AG20443 (cell line): ENCODE measurements around the gene BCAS1.

ENCODE experiments used
- DNase-seq: peaks from one replicate; pipeline ENCODE4 v3.0.0; 2012; ENCODE audit warnings: low spot score, mixed read lengths

Gene BCAS1

DNA sequence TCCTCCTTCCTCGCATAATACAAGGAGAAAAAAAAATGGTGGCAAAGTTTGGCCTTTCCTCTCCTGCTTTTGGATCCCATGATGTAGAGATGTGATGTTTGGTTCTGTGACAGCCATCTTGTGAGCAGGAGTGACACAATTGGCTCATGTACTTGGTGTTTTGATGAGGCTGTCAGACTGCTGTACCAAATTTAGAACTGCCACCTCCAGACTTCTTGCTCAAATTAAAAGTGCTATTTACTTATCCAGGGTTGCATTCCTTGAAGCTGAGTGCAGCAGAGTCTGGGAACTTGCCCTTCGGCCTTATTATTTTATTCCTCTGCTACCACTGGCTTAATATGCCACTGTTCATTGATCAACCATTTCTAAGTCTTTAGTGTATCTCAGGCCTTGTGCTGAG, 21.9 kb downstream of the BCAS1 start:
- DNase-seq: peak; percentile 48

DNA sequence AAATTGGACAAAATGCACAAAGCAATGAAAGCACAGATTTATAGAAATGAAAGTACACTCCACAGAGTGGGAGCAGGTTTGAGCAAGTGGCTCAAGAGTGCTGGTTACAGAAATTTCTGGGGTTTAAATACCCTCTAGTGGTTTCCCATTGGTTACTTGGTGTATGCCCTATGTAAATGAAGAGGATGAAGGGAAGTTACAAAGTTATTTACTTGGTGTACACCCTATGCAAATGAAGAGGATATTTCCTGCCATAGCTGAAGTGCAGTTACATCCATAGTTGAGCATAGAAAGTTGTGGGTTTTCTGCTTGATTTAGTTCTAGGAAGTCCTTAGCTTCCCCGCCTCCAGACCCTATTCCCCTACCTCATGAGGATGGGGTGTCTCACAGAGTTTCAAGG, 22.7 kb downstream of the BCAS1 start:
- no peak for DNase-seq

DNA sequence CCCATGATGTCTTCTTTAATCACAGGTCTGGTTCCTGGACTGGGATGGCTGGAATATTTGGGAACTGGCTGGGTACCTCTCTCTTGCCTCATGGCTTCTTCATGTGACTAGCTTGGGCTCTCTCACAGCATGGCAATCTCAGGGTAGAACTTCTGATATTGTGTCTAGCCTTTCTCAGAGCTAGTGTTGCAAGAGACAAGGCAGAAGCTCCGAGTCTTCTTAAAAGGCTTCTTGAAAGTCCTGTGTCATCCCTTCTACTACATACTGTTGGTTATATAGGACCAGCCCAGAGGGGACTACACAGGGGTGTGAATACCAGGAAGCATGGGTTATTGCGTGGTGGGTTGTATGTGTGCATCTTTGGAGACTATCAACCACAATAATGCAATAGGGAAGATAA, 23.3 kb downstream of the BCAS1 start:
- DNase-seq: no peak

DNA sequence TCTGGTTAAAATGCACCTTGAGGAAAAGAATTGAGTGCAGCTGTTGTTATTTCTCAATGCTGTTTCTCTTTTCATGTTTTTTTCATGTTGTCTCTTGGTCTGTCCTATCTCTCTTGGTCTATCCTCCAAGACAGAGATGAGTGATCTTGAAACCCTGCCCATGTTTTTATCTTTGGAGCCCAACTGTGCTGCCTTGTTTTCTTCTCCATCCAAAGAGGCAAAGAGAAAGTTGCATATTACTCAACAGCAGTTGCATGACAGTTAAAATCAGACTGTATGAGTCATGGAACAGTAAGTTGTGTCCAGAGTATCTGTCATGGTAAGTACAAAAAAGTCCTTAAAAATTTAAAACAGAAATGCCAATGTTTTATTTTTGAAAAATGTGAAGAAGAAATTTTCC, 26.2 kb downstream of the BCAS1 start:
- DNase-seq: peak; percentile 73

DNA sequence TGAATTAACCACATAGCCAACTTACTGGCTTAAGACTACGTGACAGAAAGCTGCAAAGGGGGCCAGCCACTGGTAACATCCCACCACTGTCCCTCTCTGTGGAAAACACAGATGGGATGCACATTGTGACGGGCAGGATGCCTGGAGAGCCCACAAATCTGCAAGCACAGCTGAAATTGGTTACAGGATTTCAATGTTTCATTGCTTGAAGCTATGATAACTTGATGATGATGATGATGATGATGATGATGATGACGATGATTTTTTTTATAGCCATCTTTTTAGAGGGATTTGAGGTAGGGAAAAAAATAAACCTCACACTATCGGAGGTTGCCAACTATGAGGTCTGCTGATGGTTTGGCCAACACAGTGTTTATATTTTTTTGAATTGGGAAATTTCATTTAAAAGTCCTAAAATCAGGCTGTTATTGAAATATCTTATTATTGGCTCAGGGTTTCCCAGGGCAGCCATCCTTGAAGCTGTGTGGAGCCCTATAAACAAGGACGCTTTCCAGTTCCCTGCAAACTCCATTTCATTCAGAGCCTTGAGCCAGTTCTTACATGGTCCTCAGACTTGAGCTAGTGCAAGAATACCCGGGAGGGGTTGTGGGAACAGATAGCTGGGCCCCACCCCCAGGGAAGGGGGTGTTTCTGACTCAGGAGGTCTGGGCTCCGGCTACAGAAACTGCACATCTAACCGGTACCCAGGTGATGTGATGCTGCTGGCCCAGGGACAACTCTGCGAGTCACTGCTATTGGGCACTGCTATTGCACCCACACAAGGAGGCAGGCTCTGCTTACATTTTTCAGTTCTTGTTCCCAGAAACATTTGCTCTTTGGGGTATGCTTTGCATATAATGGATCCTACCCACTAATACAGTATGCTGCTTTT, 27.1 kb downstream of the BCAS1 start:
- DNase-seq: no peak

DNA sequence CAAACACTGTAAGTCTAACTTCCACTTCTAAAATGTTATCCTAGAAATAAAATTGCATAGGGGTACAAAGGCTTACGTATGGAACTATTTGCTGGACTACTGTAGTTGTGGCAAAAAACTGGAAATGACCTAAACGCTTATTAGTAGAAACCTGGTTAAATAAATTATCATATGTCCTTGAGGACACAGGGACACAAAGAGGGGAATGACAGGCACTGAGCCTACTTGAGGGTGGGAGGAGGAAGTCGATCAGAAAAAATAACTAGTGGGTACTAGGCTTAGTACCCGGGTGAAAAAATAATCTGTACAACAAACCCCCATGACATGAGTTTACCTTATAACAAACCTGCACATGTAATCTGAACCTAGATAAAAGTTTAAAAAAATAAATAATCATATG, 28.4 kb downstream of the BCAS1 start:
- DNase-seq: no peak

DNA sequence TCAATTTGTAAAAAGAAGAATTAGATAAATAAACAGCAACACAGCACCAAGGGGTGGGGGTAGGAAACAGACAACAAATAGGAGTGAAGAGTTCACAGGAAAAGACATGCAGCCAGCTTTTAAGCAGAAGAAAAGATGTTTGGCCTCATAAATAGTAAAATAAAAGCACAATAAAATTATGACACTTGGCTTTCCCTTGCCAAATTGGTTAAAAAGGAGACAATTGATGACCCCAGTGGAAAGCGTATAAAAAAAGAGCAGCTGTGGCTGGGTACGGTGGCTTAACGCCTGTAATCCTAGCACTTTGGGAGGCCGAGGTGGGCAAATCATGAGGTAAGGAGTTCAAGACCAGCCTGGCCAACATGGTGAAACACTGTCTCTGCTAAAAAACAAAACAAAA, 29.1 kb downstream of the BCAS1 start:
- DNase-seq: no peak

DNA sequence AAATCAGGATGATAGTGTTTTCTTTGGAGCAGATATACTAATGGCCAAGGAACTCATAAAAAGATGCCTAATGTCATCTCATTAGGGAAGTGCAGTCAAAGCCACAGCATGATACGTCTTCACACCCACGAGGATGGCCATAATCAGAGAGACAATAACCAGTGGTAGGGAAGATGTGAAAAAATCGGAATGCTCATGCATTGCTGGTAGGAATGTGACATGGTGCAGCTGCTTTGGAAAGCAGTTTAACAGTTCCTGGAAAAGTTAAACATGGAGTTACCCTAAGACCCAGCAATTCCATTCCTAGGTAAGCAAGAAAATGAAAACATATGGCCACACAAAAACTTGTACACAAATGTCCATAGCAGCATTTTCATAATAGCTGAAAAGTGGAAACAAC, 29.9 kb downstream of the BCAS1 start:
- DNase-seq: no peak

DNA sequence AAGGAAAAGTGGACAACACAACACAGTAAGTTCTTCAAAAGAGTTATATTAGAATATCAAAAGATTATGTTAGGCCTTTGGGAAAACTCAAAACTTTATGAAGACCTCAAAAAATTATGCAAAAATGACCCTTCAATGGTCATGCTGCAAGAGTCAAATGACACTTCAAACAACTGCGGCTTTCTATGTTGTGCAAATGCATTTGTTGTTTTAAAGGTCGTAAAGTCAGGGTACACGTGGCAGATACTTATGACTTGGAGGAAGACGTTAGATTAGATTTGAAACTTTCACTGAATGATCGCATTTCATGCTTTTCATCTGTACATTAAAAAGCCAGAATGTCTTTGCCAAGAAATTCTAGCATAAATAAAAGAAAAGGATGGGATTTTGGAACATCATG, 31.4 kb downstream of the BCAS1 start:
- no peak for DNase-seq

DNA sequence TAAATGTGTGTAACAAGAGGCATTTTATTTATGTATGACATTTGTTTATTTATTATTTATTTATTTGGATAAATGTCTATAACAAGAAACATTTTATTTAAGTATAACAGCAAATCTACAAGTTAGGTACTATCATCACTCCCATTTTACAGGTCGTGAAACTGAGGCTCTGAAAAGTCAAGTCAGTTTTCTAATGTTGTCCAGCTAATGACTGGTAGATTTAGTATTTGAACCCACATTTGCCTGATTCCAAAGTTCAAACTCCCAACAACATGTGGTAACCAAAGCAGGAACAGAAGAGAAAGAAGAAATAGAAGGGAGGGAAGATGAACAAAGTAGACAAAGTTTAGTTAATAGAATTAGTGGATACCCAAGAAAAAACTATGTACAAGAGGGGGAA, 32.9 kb downstream of the BCAS1 start:
- DNase-seq: no peak

DNA sequence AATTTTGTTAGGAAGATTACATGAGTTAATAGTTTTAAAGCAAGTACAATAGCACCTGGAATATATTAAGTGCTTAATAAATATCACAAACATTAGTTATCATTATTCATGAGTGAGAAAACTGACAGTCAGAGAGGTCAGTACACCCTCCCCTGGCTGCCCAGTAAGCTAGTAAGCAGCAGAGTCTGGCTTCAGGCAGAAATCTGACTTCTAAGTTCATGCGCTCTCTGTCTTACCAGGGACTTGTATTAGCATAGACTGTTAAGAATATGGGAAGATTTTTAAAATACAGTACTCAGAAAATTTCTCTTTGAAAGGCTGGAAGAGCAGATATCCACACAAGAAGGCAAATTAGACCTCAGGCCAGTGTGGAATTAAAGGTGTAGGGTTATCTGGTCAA, 40.8 kb downstream of the BCAS1 start:
- no peak for DNase-seq

DNA sequence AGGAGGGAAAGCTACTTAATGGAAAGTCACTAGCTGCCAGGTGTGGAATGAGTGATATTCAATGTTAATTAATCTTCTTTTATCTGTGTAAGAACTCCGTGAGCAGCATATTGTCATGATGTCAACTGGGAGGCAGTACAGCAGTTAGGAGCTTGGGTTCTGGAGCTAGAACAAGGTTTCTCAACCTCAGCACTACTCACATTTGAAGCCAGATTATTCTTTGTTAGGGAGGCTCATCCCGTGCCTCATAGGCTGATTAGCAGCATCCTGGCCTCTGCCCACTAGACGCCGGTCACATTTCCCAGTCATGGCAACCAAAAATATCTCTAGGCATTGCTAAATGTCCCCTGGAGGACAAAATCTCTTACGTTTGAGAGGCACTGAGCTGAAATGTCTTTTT, 41.2 kb downstream of the BCAS1 start:
- peak; percentile 53 for DNase-seq

DNA sequence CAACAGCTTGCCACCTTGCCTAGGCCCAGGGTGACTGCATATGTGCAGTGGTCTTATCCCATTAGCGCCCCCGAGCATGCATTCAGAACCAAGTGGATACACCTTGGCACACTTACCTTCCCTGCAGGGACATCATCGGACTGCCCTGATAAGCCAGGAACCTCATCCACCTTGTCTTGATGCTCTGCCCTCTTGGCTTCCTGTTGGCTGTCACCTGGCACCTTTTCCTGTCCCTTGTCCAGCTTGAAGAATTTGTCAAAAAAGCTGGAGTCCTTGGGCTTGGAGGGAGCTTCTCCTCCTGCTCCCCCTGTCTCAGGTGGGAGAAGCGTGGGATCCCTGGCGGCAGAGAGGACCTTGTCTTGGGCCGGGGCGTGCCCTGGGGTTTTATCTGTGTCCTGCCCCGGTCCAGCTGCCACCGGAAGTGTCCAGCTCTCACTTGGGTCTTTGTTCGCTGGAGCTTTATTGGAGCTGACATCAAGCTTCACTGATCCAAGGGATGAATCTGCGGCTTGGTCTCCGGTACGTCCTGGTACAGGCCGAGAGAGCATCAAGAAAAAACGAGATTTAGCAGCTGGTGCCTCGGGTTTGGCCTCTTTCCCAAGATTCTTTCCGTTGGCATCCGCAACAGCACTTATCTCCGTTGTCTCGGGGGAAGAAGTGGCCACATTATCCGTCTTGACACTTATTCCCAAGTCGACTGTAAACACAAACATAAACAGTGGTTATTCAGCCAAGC, 42.0 kb downstream of the BCAS1 start:
- DNase-seq: no peak

DNA sequence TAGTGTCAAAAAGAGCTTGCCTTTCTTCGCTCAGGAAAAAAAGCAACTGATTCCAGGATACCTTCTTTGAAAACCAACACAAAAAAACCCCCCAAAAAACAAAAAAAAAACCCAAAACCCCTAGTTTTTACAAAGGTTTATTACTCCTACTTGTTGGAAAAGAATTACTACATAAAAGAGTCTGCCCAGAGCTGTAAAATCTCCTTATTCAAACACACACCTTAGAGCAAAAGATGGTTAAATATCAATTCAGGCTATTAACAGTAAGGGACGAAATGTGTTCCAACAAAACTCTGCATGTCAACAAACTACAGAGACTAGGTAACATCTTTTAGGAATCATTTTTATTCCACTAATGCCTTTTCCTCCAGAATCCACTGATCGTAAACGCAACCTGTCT, 42.7 kb downstream of the BCAS1 start:
- no peak for DNase-seq

DNA sequence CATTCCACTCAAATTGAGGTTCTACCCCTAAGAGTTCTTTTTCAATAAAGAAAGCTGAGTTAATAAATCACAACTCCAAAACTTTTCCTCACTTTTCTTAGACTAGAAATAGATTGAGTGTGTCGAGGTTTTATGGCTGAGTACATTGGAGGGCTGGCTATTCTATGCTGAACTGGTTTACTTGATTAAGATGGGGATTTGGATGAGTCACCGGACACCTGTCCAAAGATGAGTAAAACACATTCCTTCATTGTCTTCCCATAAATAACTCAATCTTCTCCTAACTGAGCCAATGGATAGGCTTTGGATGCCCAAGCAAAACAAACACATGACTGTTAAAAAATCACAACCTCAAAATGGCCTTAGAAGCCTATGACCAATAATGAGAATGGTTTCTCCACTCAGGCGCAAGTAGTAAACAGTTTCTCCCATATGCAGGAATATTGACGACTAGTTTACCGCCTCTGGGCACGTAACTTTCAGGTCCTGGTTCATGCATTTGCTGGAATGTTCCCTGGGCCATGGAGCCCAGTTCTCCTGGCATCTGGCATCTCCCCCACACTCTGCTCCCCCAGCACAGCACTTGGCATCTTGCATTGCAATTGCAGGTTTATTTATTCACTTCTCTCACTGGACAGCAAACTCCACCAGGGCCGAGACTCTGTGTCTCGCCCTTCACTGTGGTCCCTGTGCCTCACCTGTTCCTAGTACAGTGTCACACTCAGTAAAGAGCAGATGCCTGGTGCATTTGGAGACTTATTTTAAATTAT, 43.9 kb downstream of the BCAS1 start:
- DNase-seq: no peak

DNA sequence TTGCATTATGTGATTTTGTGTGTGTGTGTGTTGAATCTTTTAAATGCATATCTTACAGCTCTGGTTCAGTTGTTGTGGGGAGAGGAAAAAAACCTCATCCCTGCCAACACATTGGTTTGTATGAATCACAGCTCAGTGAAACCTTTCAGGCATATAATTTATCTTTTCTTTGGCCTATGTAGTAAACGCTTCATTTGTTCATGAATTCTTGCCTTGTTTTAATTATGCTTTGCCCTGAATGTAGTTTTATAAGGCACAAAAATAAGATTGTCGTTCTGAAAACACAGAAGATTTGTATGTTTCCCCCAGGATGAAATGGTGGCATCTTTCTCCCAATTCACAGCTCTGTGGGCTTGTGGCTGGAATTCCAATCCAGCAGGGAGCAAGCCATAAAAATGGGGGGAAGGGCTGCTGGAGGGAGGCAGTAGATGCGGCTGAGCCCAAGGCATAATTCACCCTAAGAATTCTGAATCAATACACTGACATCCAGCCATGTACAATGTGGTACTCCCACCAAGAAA, 45.1 kb downstream of the BCAS1 start:
- DNase-seq: peak; percentile 82

DNA sequence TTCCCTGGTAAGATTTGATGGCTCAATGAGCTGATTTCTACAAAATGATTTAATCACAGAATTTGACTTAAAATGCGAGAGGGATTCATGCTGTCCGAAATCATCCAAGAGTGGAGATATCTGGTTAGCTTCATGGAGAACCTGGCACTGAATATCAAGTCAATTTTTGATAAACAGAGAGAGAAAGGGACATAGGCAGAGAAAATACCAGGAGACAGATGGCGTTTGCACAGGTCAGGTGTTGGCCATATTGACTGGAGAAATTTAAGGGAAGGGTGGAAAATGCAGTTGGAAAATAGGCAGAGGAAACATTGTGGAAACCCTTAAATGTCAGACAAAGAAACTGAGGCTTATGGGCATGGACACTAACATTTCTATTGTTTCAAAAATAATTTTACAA, 47.0 kb downstream of the BCAS1 start:
- DNase-seq: no peak

DNA sequence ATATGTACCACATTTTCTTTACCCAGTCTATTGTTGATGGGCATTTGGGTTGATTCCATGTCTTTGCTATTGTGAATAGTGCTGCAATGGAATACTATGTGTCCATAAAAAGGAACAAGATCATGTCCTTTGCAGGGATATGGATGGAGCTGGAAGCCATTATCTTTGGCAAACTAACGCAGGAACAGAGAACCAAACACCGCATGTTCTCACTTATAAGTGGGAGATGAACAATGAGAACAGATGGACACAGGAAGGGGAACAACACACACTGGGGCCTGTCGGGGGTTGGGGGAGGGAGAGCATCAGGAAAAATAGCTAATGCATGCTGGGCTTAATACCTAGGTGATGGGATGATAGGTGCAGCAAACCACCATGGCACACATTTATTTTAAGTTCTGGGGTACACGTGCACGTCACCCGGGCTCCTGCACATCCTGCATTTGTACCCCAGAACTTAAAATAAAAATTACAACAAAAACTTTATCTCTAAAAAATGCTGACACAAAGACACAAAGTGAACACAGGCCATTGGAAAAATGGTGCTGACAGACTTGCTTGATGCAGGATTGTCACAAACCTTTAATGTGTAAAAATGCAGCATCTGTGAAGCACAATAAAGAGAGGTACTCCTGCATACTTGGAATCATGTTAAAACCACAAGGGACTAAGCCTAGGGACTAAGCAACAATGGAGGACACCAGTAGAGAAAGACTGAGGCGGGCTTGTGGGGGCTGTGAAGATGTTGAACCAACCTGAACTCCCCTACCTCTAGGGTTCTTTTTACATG, 48.8 kb downstream of the BCAS1 start:
- DNase-seq: no peak

DNA sequence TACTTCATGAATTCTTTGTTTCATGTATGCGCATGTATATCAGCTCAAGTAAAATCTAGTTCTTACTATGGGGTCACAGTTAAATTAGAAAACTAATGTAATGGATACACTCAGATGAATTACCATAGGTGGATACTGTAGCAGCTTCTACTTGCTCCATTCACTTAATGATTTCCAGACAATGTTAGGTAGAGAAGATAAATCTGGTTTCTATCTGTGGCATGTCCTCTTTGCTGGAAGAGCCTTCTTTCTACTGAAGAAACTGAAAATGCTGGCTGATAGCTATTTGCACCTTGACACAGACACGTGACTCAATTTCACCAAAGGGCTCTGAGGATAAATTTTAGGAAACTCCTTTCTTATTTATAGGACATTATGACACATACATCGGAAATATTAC, 49.5 kb downstream of the BCAS1 start:
- DNase-seq: no peak

DNA sequence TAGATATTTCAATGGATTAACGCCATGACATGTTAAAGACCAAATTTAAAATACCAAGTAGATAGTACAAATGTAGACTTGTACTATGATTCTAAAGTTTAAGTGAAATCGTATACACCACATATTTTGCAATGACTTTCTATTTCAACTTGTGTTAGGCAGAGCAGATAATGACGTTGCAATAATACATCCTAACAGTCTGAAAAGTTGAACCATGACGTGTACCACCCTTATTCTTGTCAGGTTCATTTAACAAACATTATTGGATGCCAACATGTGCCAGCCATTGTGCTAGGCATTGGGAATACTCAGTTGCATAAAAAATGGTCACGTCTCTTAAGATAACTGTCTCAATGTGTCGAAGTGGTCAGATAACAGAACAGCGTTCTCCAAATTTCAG, 50.0 kb downstream of the BCAS1 start:
- no peak for DNase-seq

DNA sequence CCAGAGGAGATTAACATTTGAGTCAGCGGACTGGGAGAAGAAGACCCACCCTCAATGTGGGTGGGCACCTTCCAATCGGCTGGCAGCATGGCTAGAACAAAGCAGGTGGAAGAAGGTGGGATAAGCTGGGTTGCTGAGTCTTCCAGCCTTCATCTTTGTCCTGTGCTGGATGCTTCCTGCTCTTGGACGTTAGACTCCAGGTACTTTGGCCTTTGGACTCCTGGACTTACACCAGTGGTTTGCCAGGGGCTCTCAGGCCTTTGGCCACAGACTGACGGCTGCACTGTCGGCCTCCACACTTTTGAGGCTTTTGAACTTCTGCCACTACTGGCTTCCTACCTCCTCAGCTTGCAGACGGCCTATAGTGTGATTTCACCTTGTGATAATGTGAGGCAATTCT, 50.8 kb downstream of the BCAS1 start:
- DNase-seq: no peak

DNA sequence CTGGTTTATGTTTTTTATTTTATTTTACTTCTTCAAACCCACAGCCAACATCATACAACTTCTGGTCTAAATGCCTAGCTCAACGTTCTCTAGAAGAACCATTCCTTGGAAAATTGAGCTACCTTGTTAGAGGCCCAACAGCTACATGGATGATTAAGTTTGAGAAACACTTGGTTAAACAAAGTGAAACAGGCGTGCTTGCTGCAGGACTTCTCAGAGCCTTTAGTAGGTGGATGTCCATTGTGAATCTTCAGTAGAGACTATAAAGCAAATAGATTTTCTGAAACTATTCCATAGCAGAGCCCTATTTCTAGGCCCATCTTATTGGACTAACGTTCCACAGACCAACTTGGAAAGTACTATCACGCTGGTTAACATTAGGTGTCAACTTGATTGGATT, 51.3 kb downstream of the BCAS1 start:
- DNase-seq: no peak
